Renal cortex interstitium (tissue), 11 donors: ENCODE measurements around the gene AKR1A1. TPM values are rescaled to one million over a fixed set of nuclear protein-coding genes. Genes with fewer than 3 reads are reported as not detected.
"Not testable (repeated sequence)": the region's sequence is repeated elsewhere in the genome, so short reads cannot be mapped to it uniquely, and the experiment has no call there.

ENCODE experiments used
- DNase-seq, 11 donors: peaks; one replicate each; pipeline ENCODE4 v3.0.0-alpha.2; 2013; ENCODE audit warnings: low read depth in 9 of 11, low spot score in 4 of 11; ENCODE audit errors: extremely low read depth in 1 of 11
- polyA plus RNA-seq, 3 donors: library from polyadenylated mRNA; unstranded; fragments of 120-200 nt; gene quantifications; one replicate each; pipeline ENCODE4 v1.2.1, GENCODE V29; 2013; ENCODE audit not compliant: insufficient read length in 3 of 3

AKR1A1 gene
- polyA plus RNA-seq, 3 donors: 289 to 345 (median 313) TPM

GRCh38 chr1:45583666-45584350 lies 33.2 kb downstream of the AKR1A1 start, which contains the start of gene NASP:
NASP (plus strand) TSS chr1:45584041; CDS start chr1:45584147, 106 bp downstream.
- DNase-seq: peak; percentile 70 to 94 (median 88)

DNA sequence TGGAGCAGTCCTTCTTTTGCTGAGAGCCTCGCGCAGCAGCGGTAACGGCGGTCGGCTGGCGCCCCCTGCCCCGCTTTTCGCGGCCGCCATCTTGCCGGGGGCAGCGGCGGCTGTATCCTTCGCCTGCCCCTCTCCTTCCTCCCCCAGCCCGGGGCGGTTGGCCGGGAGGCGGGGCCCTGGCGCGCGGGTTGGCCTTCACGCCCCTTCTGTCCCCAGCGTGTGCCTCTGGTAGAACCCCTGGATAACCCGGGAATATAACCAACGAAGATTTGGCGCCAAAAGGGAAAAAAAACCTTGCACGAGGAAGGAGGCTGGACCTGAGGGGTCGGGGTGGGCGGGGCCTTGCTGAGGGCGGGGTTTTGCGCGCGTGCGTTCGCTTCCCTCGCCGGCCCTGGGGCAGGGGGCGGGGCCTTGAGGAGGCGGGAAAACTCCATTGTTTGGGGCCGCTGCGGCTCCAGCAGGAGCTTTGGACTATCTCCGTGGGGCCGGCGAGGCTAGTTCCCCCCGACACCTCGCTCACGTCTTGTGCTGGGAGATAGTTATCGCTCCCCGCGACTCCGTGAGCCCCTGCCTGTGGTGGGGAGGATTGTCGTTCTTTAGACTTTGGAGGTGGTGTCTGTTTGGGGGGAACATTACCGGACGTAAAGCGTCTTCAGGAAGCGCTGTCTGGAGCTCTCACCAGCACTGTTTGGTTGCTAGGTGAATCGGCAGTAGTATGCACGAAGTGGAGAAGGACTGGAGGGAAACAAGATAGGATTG lies 33.9 kb downstream of the AKR1A1 start:
- peak; percentile 65 to 91 (median 86) for DNase-seq

GRCh38 chr1:45585110-45585426 lies 34.4 kb downstream of the AKR1A1 start:
- DNase-seq: no peak

DNA sequence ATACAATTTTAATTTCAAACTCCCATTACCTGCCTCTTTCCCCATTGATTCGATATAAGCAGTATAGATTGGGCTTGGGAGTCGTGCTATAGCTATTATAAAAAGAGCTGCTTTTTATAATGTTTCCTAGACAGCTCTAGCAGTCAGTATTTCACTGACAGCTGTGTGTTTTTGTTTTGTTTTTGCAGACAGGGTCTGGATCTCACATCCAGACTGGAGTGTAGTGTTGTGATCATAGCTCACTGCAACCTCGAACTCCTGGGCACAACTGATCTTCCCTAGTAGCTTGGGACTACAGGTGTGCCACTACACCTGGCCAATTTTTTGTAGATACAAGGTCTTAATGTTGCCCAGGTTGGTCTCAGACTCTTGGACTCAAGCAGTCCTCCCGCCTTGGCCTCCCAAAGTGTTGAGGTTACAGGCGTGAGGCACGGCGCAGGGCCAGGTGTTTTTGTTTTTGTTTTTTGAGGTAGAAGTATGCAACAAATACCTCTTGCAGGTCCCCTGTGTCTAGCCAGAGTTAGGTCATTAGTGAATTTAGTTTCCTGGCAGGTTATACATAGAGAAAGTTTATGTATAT lies 35.0 kb downstream of the AKR1A1 start:
- no peak for DNase-seq

DNA sequence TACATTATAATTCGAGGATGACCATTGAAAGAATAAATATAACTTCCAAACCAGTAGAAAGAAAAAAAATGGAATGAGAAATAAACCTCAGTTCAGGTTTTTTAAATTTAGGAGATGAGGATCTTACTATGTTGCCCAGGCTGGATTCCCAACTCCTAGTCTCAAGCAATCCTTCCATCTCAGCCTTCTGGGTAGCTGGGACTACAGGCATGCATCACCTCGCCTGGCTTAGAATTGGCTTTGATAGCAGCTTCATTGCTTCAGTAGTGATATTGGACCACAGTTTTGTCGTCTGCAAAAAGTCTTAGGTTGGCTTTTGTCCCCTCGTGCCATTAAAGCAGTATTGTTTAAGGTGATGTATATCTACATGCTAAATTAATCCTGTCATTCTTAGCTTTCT lies 36.1 kb downstream of the AKR1A1 start:
- no peak for DNase-seq

GRCh38 chr1:45589861-45590260 lies 39.2 kb downstream of the AKR1A1 start:
- DNase-seq: no peak

GRCh38 chr1:45594412-45594811 lies 43.8 kb downstream of the AKR1A1 start:
- no peak for DNase-seq

- not testable (repeated sequence) for DNase-seq
These were observed 46.1 kb downstream of the AKR1A1 start for GRCh38 chr1:45596765-45597164.

DNA sequence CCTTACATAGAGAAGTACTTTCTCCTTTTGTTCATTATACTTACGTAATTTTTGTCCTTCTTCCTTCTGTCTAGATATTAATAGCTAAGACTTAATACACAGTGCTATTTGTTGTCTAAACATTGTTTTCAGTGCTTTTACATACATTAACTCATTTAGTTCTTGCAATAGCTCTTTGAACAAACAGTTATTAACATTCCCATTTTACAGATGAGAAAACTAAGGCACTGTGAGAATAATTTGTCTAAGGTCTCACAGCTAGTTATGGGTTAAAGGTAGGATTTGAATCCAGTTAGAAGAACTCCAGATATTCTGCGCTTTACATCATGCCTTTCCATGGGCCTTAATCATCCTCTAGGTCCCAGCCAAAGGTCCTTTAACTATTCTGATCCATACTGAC lies 53.6 kb downstream of the AKR1A1 start:
- DNase-seq: no peak

DNA sequence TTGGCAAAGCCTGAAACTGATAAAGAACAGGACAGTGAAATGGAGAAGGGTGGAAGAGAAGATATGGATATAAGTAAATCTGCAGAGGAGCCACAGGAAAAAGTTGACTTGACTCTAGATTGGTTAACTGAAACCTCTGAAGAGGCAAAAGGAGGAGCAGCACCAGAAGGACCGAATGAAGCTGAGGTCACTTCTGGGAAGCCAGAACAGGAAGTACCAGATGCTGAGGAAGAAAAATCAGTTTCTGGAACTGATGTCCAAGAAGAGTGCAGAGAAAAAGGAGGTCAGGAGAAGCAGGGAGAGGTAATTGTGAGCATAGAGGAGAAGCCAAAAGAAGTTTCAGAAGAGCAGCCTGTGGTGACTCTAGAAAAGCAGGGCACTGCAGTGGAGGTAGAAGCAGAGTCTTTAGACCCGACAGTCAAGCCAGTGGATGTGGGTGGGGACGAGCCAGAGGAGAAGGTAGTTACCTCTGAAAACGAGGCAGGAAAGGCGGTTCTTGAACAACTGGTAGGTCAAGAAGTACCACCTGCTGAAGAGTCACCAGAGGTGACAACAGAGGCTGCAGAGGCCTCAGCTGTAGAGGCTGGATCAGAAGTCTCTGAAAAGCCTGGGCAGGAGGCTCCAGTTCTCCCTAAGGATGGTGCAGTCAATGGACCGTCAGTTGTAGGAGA lies 56.9 kb downstream of the AKR1A1 start:
- DNase-seq: no peak

GRCh38 chr1:45608175-45609156 lies 57.8 kb downstream of the AKR1A1 start:
- no peak for DNase-seq

DNA sequence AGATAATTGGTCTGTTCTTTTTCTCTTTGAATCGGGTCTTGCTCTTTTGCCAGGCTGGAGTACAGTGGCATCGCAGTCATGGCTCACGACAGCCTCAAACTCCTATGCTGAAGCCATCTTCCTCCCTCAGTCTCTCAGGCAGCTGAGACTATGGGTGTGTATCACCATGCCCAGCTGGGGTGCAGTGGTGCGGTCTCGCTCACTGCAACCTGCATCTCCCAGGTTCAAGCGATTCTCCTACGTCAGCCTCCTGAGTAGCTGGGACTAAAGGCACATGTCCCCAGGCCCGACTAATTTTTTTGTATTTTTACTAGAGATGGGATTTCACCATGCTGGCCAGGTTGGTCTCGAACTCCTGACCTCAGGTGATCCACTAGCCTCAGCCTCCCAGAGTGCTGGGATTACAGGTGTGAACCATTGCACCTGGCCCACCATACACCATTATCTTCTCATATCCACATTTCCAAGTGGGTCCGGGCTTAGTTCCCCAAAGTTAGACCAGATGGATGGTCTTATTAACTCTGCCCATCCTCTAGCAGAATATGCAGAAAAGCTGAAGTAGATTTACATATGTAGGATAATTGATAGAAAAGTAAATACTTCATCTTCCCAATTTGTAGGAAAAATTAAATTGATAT lies 60.1 kb downstream of the AKR1A1 start:
- DNase-seq: no peak

DNA sequence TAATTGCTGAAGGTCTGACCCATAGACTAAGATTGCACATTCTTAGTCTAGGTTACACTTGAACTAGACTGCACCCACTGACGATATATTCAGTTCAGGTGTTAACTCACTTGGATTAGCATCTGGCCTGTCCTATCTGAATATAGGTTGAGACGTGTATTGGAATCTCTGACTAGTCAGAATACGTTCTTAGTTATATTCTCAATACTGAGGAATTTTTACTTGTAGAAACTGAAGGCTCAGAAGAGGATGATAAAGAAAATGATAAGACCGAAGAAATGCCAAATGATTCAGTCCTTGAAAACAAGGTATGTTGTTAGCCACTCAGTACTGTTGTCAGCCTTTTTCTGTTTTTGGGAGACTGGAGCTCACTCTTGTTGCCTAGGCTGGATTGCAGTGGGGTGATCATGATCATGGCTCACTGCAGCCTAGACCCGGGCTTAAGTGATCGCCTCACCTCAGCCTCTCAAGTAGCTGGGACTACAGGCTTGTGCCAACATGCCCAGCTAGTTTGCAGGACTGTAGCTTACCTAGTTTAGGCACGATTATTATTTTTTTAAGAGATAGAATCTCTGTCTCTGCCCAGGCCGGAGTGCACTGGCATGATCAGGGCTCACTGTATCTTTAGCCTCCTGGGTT lies 62.4 kb downstream of the AKR1A1 start:
- DNase-seq: no peak

DNA sequence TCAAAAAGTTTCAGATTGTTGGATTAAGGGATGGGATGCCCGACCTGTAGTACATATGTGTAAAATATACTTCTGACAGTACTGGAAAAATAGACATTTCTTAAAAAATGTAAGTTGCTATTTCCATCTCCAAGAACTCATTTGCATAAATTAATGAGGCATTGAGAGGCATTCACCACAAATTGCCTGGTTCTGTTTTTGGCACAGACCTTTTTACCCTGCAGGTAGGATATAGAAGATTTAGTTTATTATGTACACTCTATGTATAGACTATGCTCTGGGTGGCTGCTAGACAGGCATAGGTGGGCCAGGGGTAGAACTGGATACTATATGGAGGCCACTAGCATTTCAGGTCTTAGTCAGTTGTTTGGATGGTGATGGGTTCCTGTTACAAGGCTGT lies 65.3 kb downstream of the AKR1A1 start:
- no peak for DNase-seq

GRCh38 chr1:45617618-45618017 lies 67.0 kb downstream of the AKR1A1 start:
- DNase-seq: no peak

GRCh38 chr1:45619149-45619921 lies 68.7 kb downstream of the AKR1A1 start:
- DNase-seq: no peak
